Measurements from ENCODE around the gene AP1B1.

Gene AP1B1

DNA sequence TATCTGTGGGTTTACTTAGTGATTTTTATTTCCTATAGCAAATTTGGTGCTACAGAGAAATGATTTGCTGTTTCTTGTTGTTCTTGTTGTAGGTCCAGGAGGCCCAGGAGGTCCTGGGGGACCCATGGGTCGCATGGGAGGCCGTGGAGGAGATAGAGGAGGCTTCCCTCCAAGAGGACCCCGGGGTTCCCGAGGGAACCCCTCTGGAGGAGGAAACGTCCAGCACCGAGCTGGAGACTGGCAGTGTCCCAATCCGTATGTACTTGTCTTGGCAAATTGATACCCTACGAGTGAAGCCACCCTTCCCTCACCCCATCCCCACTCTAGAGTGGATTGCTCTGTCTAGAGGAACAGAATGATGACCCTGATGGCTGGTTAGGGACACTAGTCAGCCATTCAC lies 89.7 kb downstream of the AP1B1 start:
- Histone ChIP-seq H3K9ac (ENCODE audit: low read depth, low read length) (no peak overlapping the region), H3K27ac (ENCODE audit: low read depth, low read length) (no peak overlapping the region), H3K4me1 (ENCODE audit: control insufficient read depth, insufficient read depth, low read length) (no peaks in the 10 kb centered on the region), H3K4me3 (ENCODE audit: low read depth, low read length) (no peak overlapping the region), H3K9me3 (ENCODE audit: control insufficient read depth, insufficient read depth, low read length) (no peaks in the 10 kb centered on the region), H3K36me3 (ENCODE audit: control insufficient read depth, insufficient read depth, low read length) (peaks cover 73% of the 10 kb centered on the region), H3K27me3 (ENCODE audit: control insufficient read depth, insufficient read depth, low read length) (no peaks in the 10 kb centered on the region)

- no peaks in the 10 kb centered on the region for H3K9me3 ChIP-seq (ENCODE audit: control insufficient read depth, insufficient read depth, low read length)
- peaks cover 100% of the 10 kb centered on the region for H3K36me3 ChIP-seq (ENCODE audit: control insufficient read depth, insufficient read depth, low read length)
- H3K9ac ChIP-seq (ENCODE audit: low read depth, low read length), result no peak overlapping the region
- no peaks in the 10 kb centered on the region for H3K27me3 ChIP-seq (ENCODE audit: control insufficient read depth, insufficient read depth, low read length)
- H3K4me3 ChIP-seq (ENCODE audit: low read depth, low read length), result no peak overlapping the region
- H3K4me1 ChIP-seq (ENCODE audit: control insufficient read depth, insufficient read depth, low read length), result no peaks in the 10 kb centered on the region
- H3K27ac ChIP-seq (ENCODE audit: low read depth, low read length), result no peak overlapping the region
Observed at GRCh38 chr22:29292379-29292778, 96.0 kb downstream of the AP1B1 start.

- Histone ChIP-seq H3K36me3 (ENCODE audit: control insufficient read depth, insufficient read depth, low read length) (peaks cover 99% of the 10 kb centered on the region), H3K4me1 (ENCODE audit: control insufficient read depth, insufficient read depth, low read length) (no peaks in the 10 kb centered on the region), H3K4me3 (ENCODE audit: low read depth, low read length) (no peak overlapping the region), H3K9ac (ENCODE audit: low read depth, low read length) (no peak overlapping the region), H3K27ac (ENCODE audit: low read depth, low read length) (no peak overlapping the region), H3K27me3 (ENCODE audit: control insufficient read depth, insufficient read depth, low read length) (no peaks in the 10 kb centered on the region), H3K9me3 (ENCODE audit: control insufficient read depth, insufficient read depth, low read length) (no peaks in the 10 kb centered on the region)
Observed at GRCh38 chr22:29291215-29291614, 97.2 kb downstream of the AP1B1 start.

- H3K4me1 ChIP-seq (ENCODE audit: control insufficient read depth, insufficient read depth, low read length), result no peaks in the 10 kb centered on the region
- H3K9me3 ChIP-seq (ENCODE audit: control insufficient read depth, insufficient read depth, low read length), result no peaks in the 10 kb centered on the region
- no peak overlapping the region for H3K27ac ChIP-seq (ENCODE audit: low read depth, low read length)
- H3K4me3 ChIP-seq (ENCODE audit: low read depth, low read length), result no peak overlapping the region
- H3K9ac ChIP-seq (ENCODE audit: low read depth, low read length), result no peak overlapping the region
- H3K27me3 ChIP-seq (ENCODE audit: control insufficient read depth, insufficient read depth, low read length), result no peaks in the 10 kb centered on the region
- peaks cover 99% of the 10 kb centered on the region for H3K36me3 ChIP-seq (ENCODE audit: control insufficient read depth, insufficient read depth, low read length)
Observed at GRCh38 chr22:29290061-29290460, 98.3 kb downstream of the AP1B1 start.

DNA sequence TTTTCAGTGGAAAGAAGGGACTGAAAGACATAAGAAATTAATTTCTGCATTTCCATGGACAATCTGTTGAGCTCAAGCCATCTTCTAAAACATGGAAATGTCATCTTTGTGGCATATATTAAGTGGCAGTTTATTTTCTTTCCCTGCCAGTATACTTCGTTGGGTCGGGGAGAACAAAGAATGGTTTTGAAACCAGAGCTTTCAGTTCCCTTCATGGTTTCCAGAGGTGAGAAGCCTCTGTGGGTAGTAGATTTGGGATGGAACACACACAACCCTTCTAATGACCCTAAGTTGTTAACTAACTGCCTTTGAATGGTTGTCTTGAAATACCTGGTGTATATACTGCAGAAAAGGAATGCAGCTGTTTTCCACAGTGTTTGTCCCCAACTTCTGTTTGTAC lies 99.5 kb downstream of the AP1B1 start:
- H3K9ac ChIP-seq (ENCODE audit: low read depth, low read length), result no peak overlapping the region
- no peaks in the 10 kb centered on the region for H3K9me3 ChIP-seq (ENCODE audit: control insufficient read depth, insufficient read depth, low read length)
- H3K36me3 ChIP-seq (ENCODE audit: control insufficient read depth, insufficient read depth, low read length), result peaks cover 99% of the 10 kb centered on the region
- no peaks in the 10 kb centered on the region for H3K4me1 ChIP-seq (ENCODE audit: control insufficient read depth, insufficient read depth, low read length)
- no peak overlapping the region for H3K4me3 ChIP-seq (ENCODE audit: low read depth, low read length)
- H3K27me3 ChIP-seq (ENCODE audit: control insufficient read depth, insufficient read depth, low read length), result no peaks in the 10 kb centered on the region
- H3K27ac ChIP-seq (ENCODE audit: low read depth, low read length), result no peak overlapping the region

DNA sequence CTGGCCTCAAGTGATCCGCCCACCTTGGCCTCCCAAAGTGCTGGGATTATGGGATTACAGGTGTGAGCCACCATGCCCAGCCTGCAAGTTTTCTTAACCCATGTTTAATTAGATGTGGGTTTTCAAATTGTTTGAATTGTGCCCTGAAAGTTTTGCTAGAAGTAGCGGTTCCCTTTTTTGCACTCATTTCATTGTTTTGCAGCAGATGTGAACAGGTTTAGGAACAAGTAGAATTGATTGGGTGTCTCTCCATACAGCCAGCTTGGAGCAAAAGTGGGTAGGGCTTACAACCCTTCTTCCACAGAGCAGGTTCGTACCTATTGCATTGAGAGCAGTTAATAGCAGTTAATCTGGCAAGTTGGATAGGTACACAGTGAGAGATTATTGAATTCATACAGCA lies 104.2 kb downstream of the AP1B1 start:
- Histone ChIP-seq H3K27me3 (ENCODE audit: control insufficient read depth, insufficient read depth, low read length) (no peaks in the 10 kb centered on the region), H3K9ac (ENCODE audit: low read depth, low read length) (no peak overlapping the region)

GRCh38 chr22:29277927-29278326 lies 110.4 kb downstream of the AP1B1 start:
- Histone ChIP-seq H3K27me3 (ENCODE audit: control insufficient read depth, insufficient read depth, low read length) (no peaks in the 10 kb centered on the region), H3K9me3 (ENCODE audit: control insufficient read depth, insufficient read depth, low read length) (no peaks in the 10 kb centered on the region), H3K4me1 (ENCODE audit: control insufficient read depth, insufficient read depth, low read length) (peaks cover 6% of the 10 kb centered on the region; the same call in 1 of the 2 replicates), H3K27ac (ENCODE audit: low read depth, low read length) (no peak overlapping the region), H3K36me3 (ENCODE audit: control insufficient read depth, insufficient read depth, low read length) (peaks cover 93% of the 10 kb centered on the region), H3K9ac (ENCODE audit: low read depth, low read length) (no peak overlapping the region), H3K4me3 (ENCODE audit: low read depth, low read length) (no peak overlapping the region)

More for the DNA sequence above, 104.2 kb downstream of the AP1B1 start:
- no peaks in the 10 kb centered on the region for H3K4me1 ChIP-seq (ENCODE audit: control insufficient read depth, insufficient read depth, low read length)
- H3K4me3 ChIP-seq (ENCODE audit: low read depth, low read length), result no peak overlapping the region
- no peaks in the 10 kb centered on the region for H3K9me3 ChIP-seq (ENCODE audit: control insufficient read depth, insufficient read depth, low read length)
- no peak overlapping the region for H3K27ac ChIP-seq (ENCODE audit: low read depth, low read length)
- H3K36me3 ChIP-seq (ENCODE audit: control insufficient read depth, insufficient read depth, low read length), result peaks cover 94% of the 10 kb centered on the region

All from HUES48 (cell line).